Endothelial cell of umbilical vein (primary cell): ENCODE data around the gene PERM1. TPM values are rescaled to one million over a fixed set of nuclear protein-coding genes. Genes with fewer than 3 reads are reported as not detected.

Experiments
- BruUV-seq: library from RNA; stranded (reverse); fragments of 400-500 nt; replicated peaks from 2 replicates; lab custom pipeline; 2021; lab: Mats Ljungman, UMichigan
- CTCF ChIA-PET: fragments of 300-600, 350-600 bp; sonication (Branson Sonifier 250); formaldehyde crosslinking; loops from one replicate; lab custom pipeline; 2021; ENCODE audit warnings: antibody characterized with exemption, inconsistent platforms; lab: Charles Lee
- POLR2A ChIA-PET: fragments of 300-600, 350-600 bp; sonication (Branson Sonifier 250); formaldehyde crosslinking; loops from one replicate; lab custom pipeline; 2021; ENCODE audit warnings: antibody characterized with exemption, inconsistent platforms; lab: Charles Lee
- DNase-seq: peaks from one replicate; pipeline ENCODE4 v3.0.0-alpha.2; 2011; ENCODE audit warnings: low read depth, low spot score
- FAIRE-seq: peaks from 2 replicates; lab custom pipeline; 2011; peaks lifted over from hg19 to GRCh38; lab: Jason Lieb, UNC
- H2AFZ ChIP-seq: 2 replicates; pipeline ENCODE4 v1.6.0; 2012; ENCODE audit warnings: low read depth, low read length, control low read depth, inconsistent platforms
- H3K27ac ChIP-seq: 2 replicates; pipeline ENCODE4 v1.5.1; 2011; ENCODE audit warnings: low read depth, mild to moderate bottlenecking, control low read depth, low read length, moderate library complexity; ENCODE audit not compliant: insufficient read depth
- H3K27me3 ChIP-seq, 2 experiments: 2 replicates each; pipeline versions ENCODE4 v1.6.0 to v1.6.1; 2011; ENCODE audit warnings: low read length in 2 of 2, mixed read lengths in 1 of 2; ENCODE audit not compliant: control insufficient read depth in 2 of 2, insufficient read depth in 2 of 2
- H3K36me3 ChIP-seq, 2 experiments: 2 replicates in 1 of 2; 3 replicates in 1 of 2; pipeline ENCODE4 v1.5.1; 2011; ENCODE audit warnings: low read length in 2 of 2, mild to moderate bottlenecking in 1 of 2, moderate library complexity in 1 of 2; ENCODE audit not compliant: control insufficient read depth in 2 of 2, insufficient read depth in 2 of 2; ENCODE audit errors: extremely low read depth in 1 of 2
- H3K4me1 ChIP-seq: 3 replicates; pipeline ENCODE4 v1.5.1; 2011; ENCODE audit warnings: mild to moderate bottlenecking, low read length; ENCODE audit not compliant: control insufficient read depth, insufficient read depth; ENCODE audit errors: extremely low read depth
- H3K4me2 ChIP-seq: 2 replicates; pipeline ENCODE4 v1.6.1; 2011; ENCODE audit warnings: low read length, control low read depth, mixed read lengths; ENCODE audit not compliant: insufficient read depth
- H3K4me3 ChIP-seq, 3 experiments: fragments of 200-600 bp in 1 of 3; sonication (generic), shearing (Covaris generic) in 1 of 3; replicated peaks in 1 of 3; 2 replicates each; pipeline ENCODE4 v1.5.1; 2011 to 2016; ENCODE audit warnings: control low read depth in 3 of 3, low read length in 3 of 3, mild to moderate bottlenecking in 2 of 3, inconsistent platforms in 1 of 3, low read depth in 1 of 3, moderate library complexity in 1 of 3; ENCODE audit not compliant: insufficient read depth in 1 of 3
- H3K79me2 ChIP-seq: 2 replicates; pipeline ENCODE4 v1.6.0; 2012; ENCODE audit warnings: low read length, inconsistent platforms; ENCODE audit not compliant: control insufficient read depth, insufficient read depth
- H3K9ac ChIP-seq: replicated peaks from 2 replicates; pipeline ENCODE3; 2011; ENCODE audit warnings: low read length, control low read depth; ENCODE audit not compliant: insufficient read depth; ENCODE audit errors: extremely low read depth
- H3K9me1 ChIP-seq: replicated peaks from 3 replicates; pipeline ENCODE4 v1.6.0; 2011; ENCODE audit warnings: mild to moderate bottlenecking, low read length; ENCODE audit not compliant: control insufficient read depth, insufficient read depth; ENCODE audit errors: extremely low read depth
- H3K9me3 ChIP-seq: replicated peaks from 2 replicates; pipeline ENCODE4 v1.5.1; 2012; ENCODE audit warnings: low read length, inconsistent platforms; ENCODE audit not compliant: control insufficient read depth, insufficient read depth
- H4K20me1 ChIP-seq: replicated peaks from 2 replicates; pipeline ENCODE3; 2011; ENCODE audit warnings: mild to moderate bottlenecking, low read length; ENCODE audit not compliant: control insufficient read depth, insufficient read depth; ENCODE audit errors: extremely low read depth
- EZH2 ChIP-seq: IDR thresholded peaks from 2 replicates; pipeline ENCODE4 v1.6.1; 2012; ENCODE audit warnings: borderline replicate concordance, low read depth, mild to moderate bottlenecking, moderate library complexity, low read length, inconsistent platforms; ENCODE audit not compliant: severe bottlenecking
- FOS ChIP-seq: IDR thresholded peaks from 2 replicates; pipeline ENCODE4 v1.6.1; 2011; ENCODE audit warnings: mild to moderate bottlenecking, low read length, moderate library complexity, borderline replicate concordance; ENCODE audit not compliant: insufficient read depth
- GATA2 ChIP-seq: IDR thresholded peaks from 2 replicates; pipeline ENCODE4 v1.7.0; 2011; ENCODE audit warnings: low read depth, mild to moderate bottlenecking, moderate library complexity, mixed read lengths, low read length; ENCODE audit not compliant: insufficient read length, insufficient read depth
- JUN ChIP-seq: IDR thresholded peaks from 2 replicates; pipeline ENCODE4 v1.6.1; 2011; ENCODE audit warnings: borderline replicate concordance, low read depth; ENCODE audit not compliant: insufficient read length, insufficient read depth
- MYC ChIP-seq: IDR thresholded peaks from one replicate; pipeline ENCODE4 v1.6.1; 2011; ENCODE audit warnings: mild to moderate bottlenecking, low read depth, low read length
- POLR2A ChIP-seq: IDR thresholded peaks from 2 replicates; pipeline ENCODE4 v1.6.1; 2012; ENCODE audit warnings: low read depth, mild to moderate bottlenecking, control low read depth, low read length
- POLR2AphosphoS5 ChIP-seq: IDR thresholded peaks from 2 replicates; pipeline ENCODE4 v1.6.1; 2012; ENCODE audit warnings: low read depth, mild to moderate bottlenecking, control low read depth, low read length, moderate library complexity; ENCODE audit not compliant: insufficient read depth
- dilution Hi-C: fragments of 300-500 bp; cut with MboI; formaldehyde crosslinking; loops from one replicate; pipeline ENCODE4 v1.15.0; 2019; ENCODE audit warnings: low sequenced_read_pairs; ENCODE audit not compliant: extremely low pct_ligation_motif_present
- intact Hi-C: fragments of 100-400 bp; cut with micrococcal nuclease; formaldehyde crosslinking; loops from one replicate; pipeline ENCODE4 v1.10.0; 2022
- polyA plus RNA-seq, 4 experiments: library from polyadenylated mRNA; depleted of rRNA in 3 of 4; stranded (reverse) in 3 of 4; unstranded in 1 of 4; fragments of >200 nt; gene quantifications; 2 replicates each; pipeline versions ENCODE4 v1.2.1 to v1.2.3, GENCODE V29; 2011 to 2012; ENCODE audit warnings: missing spikeins in 1 of 4
- total RNA-seq: library from RNA; stranded (reverse); gene quantifications from 2 replicates; pipeline ENCODE4 v1.2.3, GENCODE V29; 2021
- TF ChIP-seq, protein P1 (sequence below), 2 donors: IDR thresholded peaks; 1 replicate in 1 of 2; 2 replicates in 1 of 2; pipeline ENCODE4 v1.5.1; 2011; ENCODE audit warnings: low read length in 2 of 2, mild to moderate bottlenecking in 2 of 2, moderate library complexity in 2 of 2, control low read depth in 1 of 2, inconsistent platforms in 1 of 2, low read depth in 1 of 2; ENCODE audit not compliant: insufficient read depth in 1 of 2; ENCODE audit errors: extremely low read depth in 1 of 2
- TF ChIP-seq, protein P2 (sequence below): IDR thresholded peaks from 2 replicates; pipeline ENCODE4 v1.6.1; 2011; ENCODE audit not compliant: insufficient read depth, insufficient read length

Gene PERM1
- total and polyA plus RNA-seq, 2 donors (not counting 3 experiments of a cell fraction or from before 2014, with no cell fraction given): not detected

DNA sequence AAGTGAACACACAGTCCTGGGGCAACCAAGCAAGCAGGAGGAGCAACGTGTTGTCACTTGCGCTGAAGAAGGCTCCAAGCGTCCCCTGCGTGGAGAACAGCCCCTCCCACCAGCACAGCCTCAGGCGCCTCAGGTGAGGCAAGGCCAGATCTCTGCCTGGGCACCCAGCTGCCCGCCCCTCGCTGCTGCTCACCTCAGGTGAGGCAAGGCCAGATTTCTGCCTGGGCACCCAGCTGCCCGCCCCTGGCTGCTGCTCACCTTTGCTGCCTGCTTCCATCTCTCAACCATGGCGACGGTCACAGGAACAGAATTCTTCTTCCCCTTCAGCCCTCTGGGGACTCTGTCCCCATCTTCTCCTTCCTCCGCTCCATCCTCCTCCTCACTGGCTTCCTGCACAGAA lies 25.3 kb downstream of the PERM1 start:
- POLR2A ChIA-PET: no interaction called here

More for the DNA sequence above, 25.3 kb downstream of the PERM1 start:
- Histone ChIP-seq H3K9me1 (no peaks in the 10 kb centered on the region), H3K4me1 (peaks cover 5% of the 10 kb centered on the region), H3K36me3 (peaks cover 0 to 44% of the 10 kb centered on the region in 2 experiments), H2AFZ (no peak overlapping the region), H3K27ac (no peak overlapping the region), H3K4me3 (no peak overlapping the region), H3K4me2 (no peak overlapping the region), H3K9ac (no peak overlapping the region), H4K20me1 (no peaks in the 10 kb centered on the region), H3K27me3 (no peaks in the 10 kb centered on the region), H3K9me3 (no peaks in the 10 kb centered on the region), H3K79me2 (peaks cover 18% of the 10 kb centered on the region)
- intact Hi-C loops: loop anchor here (5.0 kb wide), 1 partner anchor 34 kb away; the partner anchor contains the start of gene SAMD11
- FAIRE-seq (no peak), DNase-seq (no peak)
- BruUV-seq: no TSS peak
- CTCF ChIA-PET: no interaction called here
- TF ChIP-seq POLR2A: no peak
- TF ChIP-seq FOS: no peak
- TF ChIP-seq, protein P1, sequence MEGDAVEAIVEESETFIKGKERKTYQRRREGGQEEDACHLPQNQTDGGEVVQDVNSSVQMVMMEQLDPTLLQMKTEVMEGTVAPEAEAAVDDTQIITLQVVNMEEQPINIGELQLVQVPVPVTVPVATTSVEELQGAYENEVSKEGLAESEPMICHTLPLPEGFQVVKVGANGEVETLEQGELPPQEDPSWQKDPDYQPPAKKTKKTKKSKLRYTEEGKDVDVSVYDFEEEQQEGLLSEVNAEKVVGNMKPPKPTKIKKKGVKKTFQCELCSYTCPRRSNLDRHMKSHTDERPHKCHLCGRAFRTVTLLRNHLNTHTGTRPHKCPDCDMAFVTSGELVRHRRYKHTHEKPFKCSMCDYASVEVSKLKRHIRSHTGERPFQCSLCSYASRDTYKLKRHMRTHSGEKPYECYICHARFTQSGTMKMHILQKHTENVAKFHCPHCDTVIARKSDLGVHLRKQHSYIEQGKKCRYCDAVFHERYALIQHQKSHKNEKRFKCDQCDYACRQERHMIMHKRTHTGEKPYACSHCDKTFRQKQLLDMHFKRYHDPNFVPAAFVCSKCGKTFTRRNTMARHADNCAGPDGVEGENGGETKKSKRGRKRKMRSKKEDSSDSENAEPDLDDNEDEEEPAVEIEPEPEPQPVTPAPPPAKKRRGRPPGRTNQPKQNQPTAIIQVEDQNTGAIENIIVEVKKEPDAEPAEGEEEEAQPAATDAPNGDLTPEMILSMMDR (IDR thresholded peaks at IDR 0.05; ENCODE audit: extremely low read depth in 1 of 2, insufficient read depth in 1 of 2, low read depth in 1 of 2, low read length in 2 of 2): no peak
- no peak for TF ChIP-seq POLR2AphosphoS5
- no peak for TF ChIP-seq JUN
- TF ChIP-seq MYC: no peak
- TF ChIP-seq, protein P2, sequence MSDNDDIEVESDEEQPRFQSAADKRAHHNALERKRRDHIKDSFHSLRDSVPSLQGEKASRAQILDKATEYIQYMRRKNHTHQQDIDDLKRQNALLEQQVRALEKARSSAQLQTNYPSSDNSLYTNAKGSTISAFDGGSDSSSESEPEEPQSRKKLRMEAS: no peak
- no peak for TF ChIP-seq GATA2
- TF ChIP-seq EZH2: no peak
- dilution Hi-C loops: no loop called here
